Transverse colon (tissue), 4 donors: ENCODE data around the gene TRNT1. TPM values are rescaled to one million over a fixed set of nuclear protein-coding genes. Genes with fewer than 3 reads are reported as not detected.

Experiments
- DNase-seq: peaks from one replicate; pipeline ENCODE4 v3.0.0-alpha.2; 2019
- H3K27ac ChIP-seq, 4 donors: fragments of 200-600 bp; sonication (generic); 2 replicates each; pipeline ENCODE4 v1.5.1; 2016 to 2018; ENCODE audit warnings: inconsistent platforms in 4 of 4
- H3K27me3 ChIP-seq: fragments of 200-600 bp; sonication (generic); 2 replicates; pipeline ENCODE4 v1.5.1; 2017; ENCODE audit warnings: inconsistent platforms
- H3K36me3 ChIP-seq, 4 donors: fragments of 200-600 bp; sonication (generic); 2 replicates each; pipeline ENCODE4 v1.5.1; 2017 to 2019; ENCODE audit warnings: inconsistent platforms in 4 of 4
- H3K4me1 ChIP-seq, 4 donors: fragments of 200-600 bp; sonication (generic); 2 replicates each; pipeline ENCODE4 v1.5.1; 2017 to 2020; ENCODE audit warnings: inconsistent platforms in 4 of 4
- H3K4me3 ChIP-seq, 4 donors: fragments of 200-600 bp; sonication (generic); 1 replicate in 1 of 4; 2 replicates in 3 of 4; pipeline versions ENCODE4 v1.5.1 to v1.6.1; 2017 to 2019; ENCODE audit warnings: inconsistent platforms in 4 of 4
- H3K9me3 ChIP-seq, 2 donors: fragments of 200-600 bp; sonication (generic); 2 replicates each; pipeline ENCODE4 v1.5.1; 2017 to 2019; ENCODE audit warnings: inconsistent platforms in 2 of 2
- EP300 ChIP-seq: sonication (generic); formaldehyde crosslinking; IDR thresholded peaks from one replicate; pipeline ENCODE4 v1.6.1; 2017; ENCODE audit warnings: antibody characterized with exemption, low read depth
- POLR2A ChIP-seq: fragments of 450-650 bp; IDR thresholded peaks from one replicate; pipeline ENCODE4 v1.6.1; 2016; ENCODE audit warnings: antibody characterized with exemption, mild to moderate bottlenecking, moderate library complexity
- POLR2AphosphoS5 ChIP-seq, 3 donors: sonication (generic); formaldehyde crosslinking; IDR thresholded peaks; one replicate each; pipeline ENCODE4 v1.6.1; 2016; ENCODE audit warnings: antibody characterized with exemption in 3 of 3
- WGBS, 2 donors: methylation state at CpG; one replicate each; pipeline ENCODE4 v1.1.5; 2018; ENCODE audit warnings: low coverage in 1 of 2; 5-methylcytosine and 5-hydroxymethylcytosine counted together
- in situ Hi-C, 4 donors: fragments of 200-750 bp; cut with MboI; loops; one replicate each; pipeline versions ENCODE4 v1.15.0 to v1.15.1; 2017; ENCODE audit warnings: low sequenced_read_pairs in 3 of 4, low pct_ligation_motif_present in 1 of 4, low pct_unique_long_range_greater_than_20kb in 1 of 4
- intact Hi-C: fragments of 100-400 bp; cut with DNase I; formaldehyde crosslinking; loops from one replicate; pipeline ENCODE4 v1.15.1; 2023; ENCODE audit warnings: low total_unique reads
- total RNA-seq, 4 donors: library from RNA; depleted of rRNA; stranded (reverse); fragments of >200 nt; gene quantifications; one replicate each; pipeline ENCODE4 v1.1.0, GENCODE V29; 2016
- TF ChIP-seq, protein P1 (sequence below), 5 experiments: fragments of 200-600 bp in 3 of 5; fragments of 450-650 bp in 2 of 5; sonication (generic) in 3 of 5; IDR thresholded peaks; 1 replicate in 2 of 5; 2 replicates in 3 of 5; pipeline ENCODE4 v1.5.1; 2016 to 2017; ENCODE audit warnings: antibody characterized with exemption in 5 of 5, inconsistent platforms in 3 of 5, mild to moderate bottlenecking in 2 of 5, moderate library complexity in 1 of 5

The TRNT1 gene
- total RNA-seq, 4 donors from 2014 or later: 16.1 to 75.6 (median 23.9) TPM

DNA sequence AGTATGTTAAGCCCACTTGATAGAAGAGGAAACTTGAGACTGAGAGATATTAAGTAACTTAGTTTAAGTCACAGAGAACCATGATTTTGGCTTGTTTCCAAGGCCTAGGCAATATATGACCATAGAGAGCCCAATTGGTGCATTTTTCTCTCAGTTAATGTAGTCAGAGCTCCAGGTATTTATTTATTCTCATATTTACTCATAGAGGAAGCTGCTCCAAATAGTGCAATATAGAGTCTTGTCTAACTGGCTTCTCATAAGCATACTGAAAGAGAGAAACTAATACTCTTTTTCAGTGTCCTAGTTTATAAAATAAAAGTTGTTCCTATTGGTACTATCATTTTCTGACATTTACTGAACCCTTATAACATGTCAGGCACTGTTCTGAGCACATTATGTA, 15.2 kb downstream of the TRNT1 start:
- H3K36me3 ChIP-seq: peaks cover 0 to 65% (median 21%) of the 10 kb centered on the region in 4 donors

DNA sequence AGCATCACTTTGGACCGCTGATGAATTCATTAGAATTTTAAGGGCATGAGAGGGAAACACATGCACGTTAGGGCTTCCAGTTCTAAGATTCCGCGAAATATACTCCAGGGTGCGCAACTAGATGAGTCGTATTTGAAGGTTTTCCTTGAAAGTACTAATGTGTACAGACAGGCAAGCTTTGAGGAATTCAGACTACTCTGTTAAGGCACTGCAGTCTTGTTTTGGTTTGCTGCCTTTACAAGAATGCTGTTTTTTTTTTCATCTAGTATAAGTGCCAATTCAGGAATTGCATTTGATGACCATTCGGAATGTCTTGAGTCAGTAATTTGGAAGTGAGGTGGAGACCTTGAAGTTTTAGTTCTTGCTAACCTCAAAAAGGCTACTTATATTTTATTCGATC, 19.1 kb downstream of the TRNT1 start:
- no peak for DNase-seq
- 83 to 92% methylated on average over 8 of the region's 8 CpGs for WGBS, 2 donors
- no peak for TF ChIP-seq POLR2AphosphoS5 (IDR thresholded peaks at IDR 0.05)
- no peak for TF ChIP-seq EP300
- TF ChIP-seq POLR2A: no peak
- TF ChIP-seq, protein P1, sequence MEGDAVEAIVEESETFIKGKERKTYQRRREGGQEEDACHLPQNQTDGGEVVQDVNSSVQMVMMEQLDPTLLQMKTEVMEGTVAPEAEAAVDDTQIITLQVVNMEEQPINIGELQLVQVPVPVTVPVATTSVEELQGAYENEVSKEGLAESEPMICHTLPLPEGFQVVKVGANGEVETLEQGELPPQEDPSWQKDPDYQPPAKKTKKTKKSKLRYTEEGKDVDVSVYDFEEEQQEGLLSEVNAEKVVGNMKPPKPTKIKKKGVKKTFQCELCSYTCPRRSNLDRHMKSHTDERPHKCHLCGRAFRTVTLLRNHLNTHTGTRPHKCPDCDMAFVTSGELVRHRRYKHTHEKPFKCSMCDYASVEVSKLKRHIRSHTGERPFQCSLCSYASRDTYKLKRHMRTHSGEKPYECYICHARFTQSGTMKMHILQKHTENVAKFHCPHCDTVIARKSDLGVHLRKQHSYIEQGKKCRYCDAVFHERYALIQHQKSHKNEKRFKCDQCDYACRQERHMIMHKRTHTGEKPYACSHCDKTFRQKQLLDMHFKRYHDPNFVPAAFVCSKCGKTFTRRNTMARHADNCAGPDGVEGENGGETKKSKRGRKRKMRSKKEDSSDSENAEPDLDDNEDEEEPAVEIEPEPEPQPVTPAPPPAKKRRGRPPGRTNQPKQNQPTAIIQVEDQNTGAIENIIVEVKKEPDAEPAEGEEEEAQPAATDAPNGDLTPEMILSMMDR (IDR thresholded peaks at IDR 0.05): no peak
- Histone ChIP-seq H3K27me3 (no peaks in the 10 kb centered on the region), H3K9me3 (no peaks in the 10 kb centered on the region), H3K36me3 (peaks cover 0 to 67% (median 28%) of the 10 kb centered on the region in 4 donors), H3K4me3 (no peak overlapping the region), H3K4me1 (no peaks in the 10 kb centered on the region), H3K27ac (no peak overlapping the region)
- intact Hi-C loops (no loop called here), in situ Hi-C loops (no loop called here)

More for the DNA sequence above, 15.2 kb downstream of the TRNT1 start:
- intact Hi-C loops (no loop called here), in situ Hi-C loops (no loop called here)
- DNase-seq: no peak
- peaks cover 0 to 12% (median 2%) of the 10 kb centered on the region in 4 donors for H3K4me1 ChIP-seq
- H3K9me3 ChIP-seq: no peaks in the 10 kb centered on the region
- H3K27me3 ChIP-seq: no peaks in the 10 kb centered on the region
- no peak overlapping the region for H3K27ac ChIP-seq
- no peak for TF ChIP-seq POLR2A
- no peak for TF ChIP-seq EP300
- TF ChIP-seq, protein P1 (IDR thresholded peaks at IDR 0.05): no peak
- no peak for TF ChIP-seq POLR2AphosphoS5 (IDR thresholded peaks at IDR 0.05)
- H3K4me3 ChIP-seq: no peak overlapping the region

DNA sequence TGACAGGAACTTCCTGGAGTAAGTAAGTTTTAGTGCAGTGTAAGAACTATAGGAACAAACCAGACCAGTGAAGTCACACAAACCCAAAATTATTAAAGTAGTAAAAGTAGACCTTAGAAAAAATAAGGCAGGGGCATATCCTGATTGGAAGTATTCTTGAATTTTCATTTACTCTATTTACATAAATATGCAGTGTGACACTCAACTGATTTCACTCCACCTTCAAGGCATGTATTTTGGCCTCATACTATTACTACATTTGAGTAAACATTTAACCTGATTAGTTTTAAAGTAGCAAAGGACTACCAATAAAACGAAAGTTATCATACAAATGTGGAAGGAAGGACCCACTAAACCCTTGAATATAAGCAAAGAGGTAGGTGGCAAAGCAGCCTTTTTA, 22.8 kb downstream of the TRNT1 start:
- in situ Hi-C loops: no loop called here
- Histone ChIP-seq H3K27ac (no peak overlapping the region), H3K9me3 (no peaks in the 10 kb centered on the region), H3K27me3 (no peaks in the 10 kb centered on the region), H3K4me1 (no peaks in the 10 kb centered on the region), H3K36me3 (peaks cover 0 to 80% (median 29%) of the 10 kb centered on the region in 4 donors), H3K4me3 (no peak overlapping the region)
- TF ChIP-seq POLR2A (no peak), POLR2AphosphoS5 (IDR thresholded peaks at IDR 0.05) (no peak), EP300 (no peak)
- TF ChIP-seq, protein P1 (IDR thresholded peaks at IDR 0.05): no peak
- 72 to 74% methylated on average over 1 of the region's 1 CpG for whole genome bisulfite sequencing, 2 donors
- intact Hi-C loops: no loop called here
- DNase-seq: no peak

DNA sequence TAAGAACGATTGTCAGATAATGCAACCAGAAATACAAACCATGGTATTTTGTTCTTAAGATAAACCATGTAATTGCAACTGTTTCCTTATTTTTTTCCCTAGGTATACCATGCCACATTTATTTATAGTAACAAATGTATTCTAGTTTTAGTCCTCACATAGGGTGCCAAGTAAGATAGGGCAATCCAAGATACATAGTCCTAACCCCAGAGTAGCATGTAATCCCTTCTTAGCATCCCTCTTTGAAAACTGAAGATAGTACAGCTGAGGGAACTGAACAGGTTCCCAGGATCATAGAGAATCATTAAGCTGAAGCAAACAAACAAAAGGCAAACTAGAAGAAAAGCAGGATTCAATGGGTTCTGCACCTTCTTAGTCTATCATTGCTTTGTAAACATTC, 24.8 kb downstream of the TRNT1 start:
- Histone ChIP-seq H3K4me3 (no peak overlapping the region), H3K36me3 (peaks cover 0 to 83% (median 32%) of the 10 kb centered on the region in 4 donors), H3K9me3 (no peaks in the 10 kb centered on the region), H3K4me1 (no peaks in the 10 kb centered on the region), H3K27ac (no peak overlapping the region), H3K27me3 (no peaks in the 10 kb centered on the region)
- TF ChIP-seq, protein P1 (IDR thresholded peaks at IDR 0.05): no peak
- TF ChIP-seq POLR2A (no peak), POLR2AphosphoS5 (IDR thresholded peaks at IDR 0.05) (no peak), EP300 (no peak)
- DNase-seq: no peak
- 50 to 71% methylated on average over 1 of the region's 1 CpG for WGBS, 2 donors
- in situ Hi-C loops: no loop called here
- intact Hi-C loops: no loop called here
